ENCODE measurements around the gene CACNB1. TPM values are rescaled to one million over a fixed set of nuclear protein-coding genes. Genes with fewer than 3 reads are reported as not detected.
"Not testable (repeated sequence)": the region's sequence is repeated elsewhere in the genome, so short reads cannot be mapped to it uniquely, and the experiment has no call there.

CACNB1 gene
- total and polyA plus RNA-seq, 2 donors (not counting 1 experiment from before 2014, with no cell fraction given), result 3.8 to 12.4 TPM

- no peak for ATAC-seq (ENCODE audit: low read depth)
- intact Hi-C loops (cut with micrococcal nuclease), result no loop called here
Observed at GRCh38 chr17:39130205-39130604, 67.3 kb downstream of the CACNB1 start.

GRCh38 chr17:39129544-39129943, 67.9 kb downstream of the CACNB1 start:
- intact Hi-C loops (cut with micrococcal nuclease); CTCF ChIA-PET; ATAC-seq (ENCODE audit: low read depth): not testable (repeated sequence)

More at GRCh38 chr17:39130205-39130604, 67.3 kb downstream of the CACNB1 start:
- Histone ChIP-seq H3K36me3 (replicated peaks in 1 of 2; ENCODE audit: control extremely low read depth in 1 of 2, control insufficient read depth in 1 of 2, extremely low read depth in 1 of 2, insufficient read depth in 2 of 2, low read length in 1 of 2) (no peaks in the 10 kb centered on the region), H3K9me3 (ENCODE audit: control extremely low read depth in 1 of 3, control insufficient read depth in 2 of 3, insufficient read depth in 1 of 3, low read length in 2 of 3) (no peaks in the 10 kb centered on the region), H3K27ac (ENCODE audit: low read length in 2 of 2) (no peak overlapping the region), H3K79me2 (ENCODE audit: control insufficient read depth, insufficient read depth, low read length) (no peaks in the 10 kb centered on the region), H3K9ac (ENCODE audit: low read length) (no peak overlapping the region), H3K27me3 (replicated peaks in 1 of 4; ENCODE audit: control extremely low read depth in 1 of 4, control insufficient read depth in 3 of 4, insufficient read depth in 4 of 4, low read length in 3 of 4) (no peaks in the 10 kb centered on the region), H2AFZ (ENCODE audit: insufficient read depth, low read depth, low read length, poor library complexity, severe bottlenecking) (no peak overlapping the region), H3K4me2 (replicated peaks; ENCODE audit: low read depth, low read length, poor library complexity, severe bottlenecking) (no peak overlapping the region), H3K4me3 (ENCODE audit: control extremely low read depth in 1 of 5, extremely low read depth in 1 of 5, insufficient read depth in 1 of 5, low read depth in 2 of 5, low read length in 4 of 5) (no peak overlapping the region), H3K4me1 (ENCODE audit: control insufficient read depth in 2 of 2, insufficient read depth in 2 of 2, low read length in 2 of 2) (no peaks in the 10 kb centered on the region), H4K20me1 (ENCODE audit: control insufficient read depth, insufficient read depth, low read length, poor library complexity, severe bottlenecking) (no peaks in the 10 kb centered on the region)
- Mint-ChIP-seq H3K27me3 (no peaks in the 10 kb centered on the region), H3K4me3 (no peak overlapping the region), H3K27ac (no peak overlapping the region), H3K9me3 (ENCODE audit: insufficient read depth) (no peaks in the 10 kb centered on the region), H3K4me1 (no peaks in the 10 kb centered on the region)
- WGBS (ENCODE audit: insufficient coverage), result 100% methylated on average over 1 of the region's 3 CpGs
- DNase-seq, result no peak
- TF ChIP-seq EZH2 (IDR thresholded peaks at IDR 0.05; ENCODE audit: borderline replicate concordance, insufficient read depth, low read depth, low read length, poor library complexity, severe bottlenecking), result no peak
- no peak for TF ChIP-seq CTCF (IDR thresholded peaks at IDR 0.05)
- ChIA-PET POLR2A (no interaction called here), CTCF (no interaction called here)

More at GRCh38 chr17:39129544-39129943, 67.9 kb downstream of the CACNB1 start:
- POLR2A ChIA-PET; H3K27me3 ChIP-seq (replicated peaks in 1 of 4; ENCODE audit: control extremely low read depth in 1 of 4, control insufficient read depth in 3 of 4, insufficient read depth in 4 of 4, low read length in 3 of 4); H3K9ac ChIP-seq (ENCODE audit: low read length); H3K9me3 ChIP-seq (ENCODE audit: control extremely low read depth in 1 of 3, control insufficient read depth in 2 of 3, insufficient read depth in 1 of 3, low read length in 2 of 3); H2AFZ ChIP-seq (ENCODE audit: insufficient read depth, low read depth, low read length, poor library complexity, severe bottlenecking); H3K27ac ChIP-seq (ENCODE audit: low read length in 2 of 2); H3K79me2 ChIP-seq (ENCODE audit: control insufficient read depth, insufficient read depth, low read length); H3K36me3 ChIP-seq (replicated peaks in 1 of 2; ENCODE audit: control extremely low read depth in 1 of 2, control insufficient read depth in 1 of 2, extremely low read depth in 1 of 2, insufficient read depth in 2 of 2, low read length in 1 of 2); H3K4me3 Mint-ChIP-seq; DNase-seq; H3K4me3 ChIP-seq (ENCODE audit: control extremely low read depth in 1 of 5, extremely low read depth in 1 of 5, insufficient read depth in 1 of 5, low read depth in 2 of 5, low read length in 4 of 5); H3K27ac Mint-ChIP-seq; H3K4me2 ChIP-seq (replicated peaks; ENCODE audit: low read depth, low read length, poor library complexity, severe bottlenecking); H3K4me1 ChIP-seq (ENCODE audit: control insufficient read depth in 2 of 2, insufficient read depth in 2 of 2, low read length in 2 of 2); H3K27me3 Mint-ChIP-seq; H3K4me1 Mint-ChIP-seq; H3K9me3 Mint-ChIP-seq (ENCODE audit: insufficient read depth); H4K20me1 ChIP-seq (ENCODE audit: control insufficient read depth, insufficient read depth, low read length, poor library complexity, severe bottlenecking): not testable (repeated sequence)
- WGBS (ENCODE audit: insufficient coverage), result no CpG with 5 or more reads among the region's 6 CpGs

Data from B cell (primary cell).